ENCODE data around the gene SCFD2.

GRCh38 chr4:52910115-52910514, 455.7 kb downstream of the SCFD2 start:
- TF ChIP-seq EZH2 (IDR thresholded peaks at IDR 0.05; ENCODE audit: low read length, unreplicated experiment) (no peak), CTCF (conservative IDR thresholded peaks at IDR 0.05; ENCODE audit: low read depth, low read length) (no peak), EZH2phosphoT487 (IDR thresholded peaks at IDR 0.05; ENCODE audit: borderline replicate concordance, low read length) (no peak)

Data from PC-3 (cell line).